Measurements from ENCODE around the gene KRT75. TPM values are rescaled to one million over a fixed set of nuclear protein-coding genes. Genes with fewer than 3 reads are reported as not detected.

Gene KRT75
- total and polyA plus RNA-seq, 8 donors, result not detected

GRCh38 chr12:52439420-52439819 is 5.2 kb upstream of the KRT75 start:
- peaks cover 0 to 35% (median 0%) of the 10 kb centered on the region in 3 donors for H3K27me3 ChIP-seq
- H3K27ac ChIP-seq, result no peak overlapping the region
- no peak overlapping the region for H3K4me3 ChIP-seq
- intact Hi-C loops (cut with DNase I; ENCODE audit: low total_unique reads), result no loop called here
- TF ChIP-seq POLR2A (IDR thresholded peaks at IDR 0.05) (no peak), CTCF (IDR thresholded peaks at IDR 0.05) (no peak), EP300 (IDR thresholded peaks at IDR 0.05) (no peak), POLR2AphosphoS5 (IDR thresholded peaks at IDR 0.05) (no peak)
- H3K4me1 ChIP-seq, result peaks cover 0 to 5% (median 3%) of the 10 kb centered on the region in 4 donors
- no peaks in the 10 kb centered on the region for H3K9me3 ChIP-seq
- 71 to 82% (median 79%) methylated on average over 8 of the region's 8 CpGs for WGBS, 5 donors
- no peaks in the 10 kb centered on the region for H3K36me3 ChIP-seq
- DNase-seq, result no peak

GRCh38 chr12:52438305-52439301 is 4.4 kb upstream of the KRT75 start:
- no peak overlapping the region for H3K27ac ChIP-seq
- peaks cover 0 to 37% (median 0%) of the 10 kb centered on the region in 3 donors for H3K27me3 ChIP-seq
- 83 to 86% (median 85%) methylated on average over 8 of the region's 8 CpGs for WGBS, 5 donors
- TF ChIP-seq POLR2A (IDR thresholded peaks at IDR 0.05) (no peak), POLR2AphosphoS5 (IDR thresholded peaks at IDR 0.05) (no peak), EP300 (IDR thresholded peaks at IDR 0.05) (no peak), CTCF (IDR thresholded peaks at IDR 0.05) (no peak)
- no peak overlapping the region for H3K4me3 ChIP-seq
- H3K9me3 ChIP-seq, result no peaks in the 10 kb centered on the region
- H3K4me1 ChIP-seq, result peaks cover 0 to 5% (median 0%) of the 10 kb centered on the region in 4 donors
- no peaks in the 10 kb centered on the region for H3K36me3 ChIP-seq
- intact Hi-C loops (cut with DNase I; ENCODE audit: low total_unique reads), result no loop called here
- DNase-seq, result no peak

GRCh38 chr12:52437508-52437907 is 3.3 kb upstream of the KRT75 start:
- H3K9me3 ChIP-seq, result no peaks in the 10 kb centered on the region
- intact Hi-C loops (cut with DNase I; ENCODE audit: low total_unique reads), result no loop called here
- H3K4me1 ChIP-seq, result peaks cover 0 to 1% (median 0%) of the 10 kb centered on the region in 4 donors
- 62 to 80% (median 74%) methylated on average over 9 of the region's 9 CpGs for WGBS, 5 donors
- H3K4me3 ChIP-seq, result no peak overlapping the region
- no peak for DNase-seq
- H3K36me3 ChIP-seq, result no peaks in the 10 kb centered on the region
- H3K27me3 ChIP-seq, result peaks cover 0 to 36% (median 0%) of the 10 kb centered on the region in 3 donors
- no peak overlapping the region for H3K27ac ChIP-seq
- no peak for TF ChIP-seq EP300 (IDR thresholded peaks at IDR 0.05)

GRCh38 chr12:52436828-52437474 is 2.8 kb upstream of the KRT75 start:
- peaks cover 0 to 30% (median 0%) of the 10 kb centered on the region in 3 donors for H3K27me3 ChIP-seq
- 68 to 76% (median 71%) methylated on average over 9 of the region's 9 CpGs for WGBS, 5 donors
- TF ChIP-seq CTCF (IDR thresholded peaks at IDR 0.05) (no peak), POLR2AphosphoS5 (IDR thresholded peaks at IDR 0.05) (no peak), EP300 (IDR thresholded peaks at IDR 0.05) (no peak), POLR2A (IDR thresholded peaks at IDR 0.05) (no peak)
- DNase-seq, result no peak
- intact Hi-C loops (cut with DNase I; ENCODE audit: low total_unique reads), result no loop called here
- no peak overlapping the region for H3K27ac ChIP-seq
- no peaks in the 10 kb centered on the region for H3K9me3 ChIP-seq
- no peaks in the 10 kb centered on the region for H3K36me3 ChIP-seq
- no peak overlapping the region for H3K4me3 ChIP-seq
- no peaks in the 10 kb centered on the region for H3K4me1 ChIP-seq

Measured in stomach (tissue), 9 donors.